ELF-1 (cell line): ENCODE measurements around the gene GAR1.
"Not testable (repeated sequence)": the region's sequence is repeated elsewhere in the genome, so short reads cannot be mapped to it uniquely, and the experiment has no call there.

Source experiments
- DNase-seq: peaks from one replicate; pipeline ENCODE4 v3.0.0-alpha.2; 2016; ENCODE audit warnings: low read depth, low spot score

GAR1 gene

DNA sequence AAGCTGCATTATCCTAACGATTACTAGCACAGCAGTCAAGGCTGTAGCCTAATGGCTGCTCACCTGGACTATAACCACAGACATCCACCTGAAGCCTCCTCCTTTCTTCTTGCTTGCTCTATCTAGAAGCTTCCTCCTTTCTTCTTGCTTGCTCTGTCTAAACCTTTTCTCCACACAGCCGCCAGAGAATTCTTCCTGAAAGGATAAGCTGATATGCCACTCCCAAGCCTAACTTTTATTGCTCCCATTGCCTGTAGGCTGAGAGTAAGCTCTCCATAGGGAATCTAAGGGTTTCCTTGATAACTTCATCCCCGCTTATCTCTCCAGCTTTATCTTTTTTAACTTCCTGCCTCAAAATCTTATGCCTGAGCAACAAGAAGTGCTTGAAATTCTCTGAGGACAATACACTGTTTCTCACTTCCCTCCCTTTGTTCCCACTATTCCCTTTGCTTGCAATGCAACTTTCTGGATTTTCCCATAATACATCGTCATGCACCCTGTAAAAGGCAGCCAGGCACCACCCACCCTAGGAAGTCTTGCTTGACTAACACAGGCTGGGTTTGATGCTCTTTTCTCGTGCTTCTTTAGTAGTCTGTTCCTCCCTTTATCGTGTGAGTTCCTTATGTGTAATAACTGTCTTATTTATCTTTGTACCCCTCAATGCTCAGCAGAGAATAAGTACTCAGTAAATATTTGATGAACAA lies 31.0 kb downstream of the GAR1 start:
- peak; percentile 24 for DNase-seq

DNA sequence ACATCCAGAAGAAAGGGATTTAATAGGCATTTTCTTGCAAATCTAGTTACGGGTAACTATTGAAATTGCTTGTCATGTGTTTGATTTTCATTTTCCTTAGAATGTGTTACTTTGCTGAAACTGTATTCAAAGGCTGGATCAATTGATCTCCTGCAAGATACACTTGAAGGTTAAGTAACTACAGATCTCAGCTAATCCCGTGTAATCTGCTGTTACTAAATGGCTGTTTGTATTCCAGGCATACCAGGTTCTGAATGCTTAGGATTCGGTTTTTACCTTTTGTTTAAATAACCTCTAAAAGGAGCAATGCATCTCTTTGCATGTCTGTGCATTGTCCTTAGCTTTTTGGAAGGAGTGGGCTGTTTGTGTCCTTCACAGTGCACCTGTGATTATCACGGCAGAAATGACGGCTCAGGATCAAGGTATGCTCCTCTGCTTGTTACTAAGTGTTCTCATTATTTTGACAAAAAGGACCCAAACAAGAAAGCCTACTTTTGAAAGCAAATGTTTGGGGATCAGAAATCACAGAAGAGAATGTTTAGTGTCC lies 32.4 kb downstream of the GAR1 start, which contains the start of gene LRIT3:
TSS of gene LRIT3 (plus strand) at position 212 of the 547 bp plus-strand sequence. CDS start at position 307, 95 bp downstream.
- DNase-seq, result no peak

- no peak for DNase-seq
Observed at GRCh38 chr4:109848501-109848900, 32.9 kb downstream of the GAR1 start.

DNA sequence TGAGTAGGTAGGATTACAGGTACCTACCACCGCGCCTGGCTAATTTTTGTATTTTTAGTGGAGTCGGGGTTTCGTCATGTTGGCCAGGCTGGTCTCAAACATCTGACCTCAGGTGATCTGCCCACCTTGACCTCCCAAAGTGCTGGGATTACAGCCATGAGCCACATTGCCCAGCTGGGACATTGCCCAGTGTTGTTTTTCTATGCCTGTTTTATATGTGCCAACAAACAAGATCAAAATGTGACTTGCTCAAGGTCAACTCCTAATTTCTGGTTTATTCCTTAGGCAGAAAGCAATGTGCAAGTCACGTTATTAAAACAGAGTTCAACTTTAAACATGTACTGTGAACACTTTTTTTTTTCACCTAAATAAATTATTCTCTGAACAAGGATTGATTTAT lies 35.0 kb downstream of the GAR1 start:
- DNase-seq, result no peak

GRCh38 chr4:109859426-109860300 lies 44.1 kb downstream of the GAR1 start:
- DNase-seq, result not testable (repeated sequence)

DNA sequence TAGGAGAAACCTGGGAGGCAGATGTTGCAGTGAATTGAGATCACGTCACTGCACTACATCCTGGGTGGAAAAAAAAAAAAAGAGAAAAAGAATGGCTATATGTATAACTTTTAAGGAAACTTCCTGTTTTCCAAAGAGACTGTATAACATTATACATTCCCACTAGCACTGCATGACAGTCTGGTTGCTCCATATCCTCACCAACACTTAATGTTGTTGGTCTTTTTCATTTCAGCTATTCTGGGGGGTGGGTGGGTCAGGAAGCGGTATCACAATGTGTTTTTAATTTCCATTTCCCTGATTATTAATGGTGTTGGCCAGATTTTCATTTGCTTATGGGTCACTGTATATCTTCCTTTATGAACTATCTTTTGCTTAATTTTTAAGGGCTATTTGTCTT lies 45.7 kb downstream of the GAR1 start:
- no peak for DNase-seq

- DNase-seq, result no peak
Observed at GRCh38 chr4:109861916-109862511, 46.5 kb downstream of the GAR1 start.

DNA sequence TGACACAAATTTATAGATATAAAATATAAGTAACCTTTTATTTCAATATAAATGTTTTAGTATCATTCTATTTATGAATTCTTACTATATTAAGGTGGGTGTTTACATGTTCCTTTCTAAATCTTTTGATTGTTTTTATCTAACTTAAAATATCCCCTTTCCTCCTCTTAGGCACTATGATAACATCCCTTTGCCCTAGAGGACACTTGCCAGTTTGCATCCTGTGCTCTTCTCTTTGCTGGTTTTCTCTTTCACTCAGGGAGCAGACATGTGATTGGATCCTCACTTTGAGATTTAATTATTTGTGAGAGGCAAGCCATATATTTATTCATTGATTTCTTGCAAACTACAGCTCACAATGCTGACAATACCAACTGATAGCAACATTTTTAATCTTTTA lies 48.6 kb downstream of the GAR1 start:
- DNase-seq, result no peak

GRCh38 chr4:109870061-109870460 lies 54.5 kb downstream of the GAR1 start:
- no peak for DNase-seq

GRCh38 chr4:109872065-109872464 lies 56.5 kb downstream of the GAR1 start:
- no peak for DNase-seq

DNA sequence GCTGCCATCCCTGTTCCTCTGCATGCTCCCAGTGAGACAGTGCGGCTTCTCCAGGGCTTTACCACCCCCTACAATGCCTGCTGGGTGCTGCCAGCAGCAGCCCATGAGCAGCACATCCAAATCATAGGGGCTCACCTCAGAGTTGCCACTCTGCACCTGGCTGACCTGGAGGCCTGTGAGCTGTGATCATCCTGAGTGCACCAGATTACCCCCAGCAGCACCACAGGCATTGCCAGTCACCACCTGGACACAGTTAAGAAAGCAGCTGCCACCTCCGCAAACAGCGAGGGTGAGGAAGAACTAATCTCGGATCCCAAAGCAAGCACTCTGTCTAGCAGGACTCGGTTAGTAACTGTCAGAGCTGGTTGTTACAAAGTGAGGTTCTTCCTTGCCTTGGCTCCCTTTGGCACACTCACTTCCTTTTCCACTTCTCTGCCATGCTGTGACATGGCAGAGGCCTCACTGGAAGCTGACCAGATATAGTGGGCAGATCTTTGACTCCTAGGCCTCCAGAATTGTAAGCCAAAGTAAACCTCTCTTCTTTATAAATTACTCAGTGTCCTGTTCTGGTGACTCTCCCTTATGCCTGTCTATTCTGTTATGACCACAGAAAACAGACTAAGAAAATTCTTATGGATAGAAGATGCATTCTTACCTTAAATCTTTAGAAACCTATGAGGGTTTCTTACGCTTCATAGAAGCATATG lies 57.5 kb downstream of the GAR1 start:
- DNase-seq, result no peak

GRCh38 chr4:109873791-109874514 lies 58.4 kb downstream of the GAR1 start:
- DNase-seq, result no peak
